DMS153 (cell line): Measurements from ENCODE around the gene BLTP2.
"Not testable (repeated sequence)": the region's sequence is repeated elsewhere in the genome, so short reads cannot be mapped to it uniquely, and the experiment has no call there.

Source experiments
- DNase-seq: peaks from one replicate; lab custom pipeline; 2025; lab: John Stamatoyannopoulos, UW

The BLTP2 gene

DNA sequence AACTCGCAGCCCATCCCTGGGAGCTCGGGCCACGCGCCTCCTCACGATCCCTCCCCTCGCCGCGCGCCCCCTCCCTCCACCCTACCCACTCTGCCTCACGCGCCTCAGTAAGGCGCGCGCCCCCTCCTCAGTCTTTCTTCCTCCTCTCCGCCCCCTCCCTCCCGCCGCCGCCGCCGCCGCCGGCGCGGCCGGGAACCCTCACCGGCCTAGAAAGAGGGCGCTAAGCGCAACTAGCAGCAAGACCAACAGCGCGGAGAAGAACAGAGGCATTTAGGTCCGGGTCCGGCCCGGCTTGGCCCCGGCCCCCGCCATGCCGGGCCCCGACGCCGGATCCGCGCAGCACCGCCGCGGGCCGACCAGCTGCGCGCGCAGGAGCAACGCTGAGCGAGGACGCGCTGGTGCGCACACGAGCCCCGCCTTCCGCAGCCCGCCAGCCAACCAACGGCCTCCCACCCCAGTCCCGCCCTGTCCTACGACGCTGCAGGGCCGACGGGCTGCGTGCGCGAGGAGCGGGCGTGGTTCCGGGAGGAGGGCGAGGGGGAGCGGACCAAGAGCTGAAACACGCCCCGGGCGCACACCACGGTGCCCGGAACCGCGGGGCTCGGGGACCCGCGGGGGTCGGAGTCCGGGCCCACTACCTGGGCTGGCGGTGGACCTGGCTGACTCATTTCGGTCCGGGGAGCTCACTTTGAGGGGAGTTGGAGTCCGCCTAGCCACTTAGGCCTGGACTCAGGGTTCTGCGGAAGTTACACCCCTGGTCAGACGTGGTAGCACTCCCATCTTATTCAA lies at the start of gene BLTP2:
TSS of gene BLTP2 (minus strand) at position 372 of the 789 bp plus-strand sequence. CDS start at position 270, 102 bp downstream.
- peak; percentile 85 for DNase-seq

DNA sequence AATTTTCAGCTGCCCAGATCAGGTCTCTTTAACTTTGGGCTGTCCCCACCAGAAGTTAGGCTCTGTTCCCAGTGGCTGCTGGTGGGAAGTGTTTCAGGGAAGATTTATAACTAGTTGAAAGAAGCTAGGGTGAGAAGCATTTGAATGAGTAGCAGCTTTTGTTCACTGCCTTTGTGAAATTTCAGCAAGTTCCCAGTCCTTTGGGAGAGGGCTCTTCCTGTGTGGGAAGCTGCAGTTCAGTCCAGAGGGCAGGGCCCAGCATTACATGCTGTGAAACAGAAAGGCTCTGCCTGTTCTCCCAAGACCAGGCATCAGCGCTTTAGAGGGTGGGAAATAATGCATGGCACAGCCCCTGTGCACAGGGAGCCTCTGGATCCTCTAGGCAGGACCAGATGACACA lies 48.9 kb upstream of the BLTP2 start:
- DNase-seq, result no peak

DNA sequence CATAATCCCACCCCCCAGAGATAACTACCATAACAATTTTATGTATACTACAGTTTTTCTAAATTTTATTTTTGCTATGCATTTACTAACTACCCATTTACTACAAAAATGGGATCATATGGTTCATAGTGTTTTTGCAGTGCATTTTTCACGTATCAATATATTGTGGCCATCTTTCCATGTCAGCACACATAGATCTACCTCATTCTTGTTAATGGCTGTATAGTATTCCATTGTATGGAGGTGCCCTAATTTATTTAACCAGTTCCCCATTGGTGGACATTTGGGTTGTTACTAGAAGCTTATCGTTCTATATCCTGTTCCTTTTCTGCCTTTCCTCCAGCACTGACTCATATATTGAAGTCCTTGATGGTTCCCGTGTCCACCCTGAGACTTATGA lies 44.1 kb upstream of the BLTP2 start:
- no peak for DNase-seq

DNA sequence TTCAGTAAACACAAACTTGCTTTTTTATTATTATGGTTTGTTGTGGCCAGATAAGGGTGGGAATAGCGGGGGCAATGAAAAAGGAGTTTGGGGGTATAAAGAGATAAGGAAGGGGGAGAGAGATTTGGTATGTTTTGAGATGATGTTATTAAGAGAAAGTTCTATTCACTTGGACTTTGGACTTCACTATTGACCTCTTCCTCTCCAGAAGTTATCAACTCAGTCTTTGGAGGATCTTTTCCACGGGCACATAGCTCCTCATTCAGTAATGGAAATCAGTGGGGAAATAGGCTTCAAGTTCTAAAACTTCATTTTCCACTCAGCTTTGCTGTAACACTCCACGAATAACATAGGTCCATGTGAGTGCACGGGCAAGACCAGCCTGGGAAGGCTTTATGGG lies 43.5 kb upstream of the BLTP2 start:
- no peak for DNase-seq

DNA sequence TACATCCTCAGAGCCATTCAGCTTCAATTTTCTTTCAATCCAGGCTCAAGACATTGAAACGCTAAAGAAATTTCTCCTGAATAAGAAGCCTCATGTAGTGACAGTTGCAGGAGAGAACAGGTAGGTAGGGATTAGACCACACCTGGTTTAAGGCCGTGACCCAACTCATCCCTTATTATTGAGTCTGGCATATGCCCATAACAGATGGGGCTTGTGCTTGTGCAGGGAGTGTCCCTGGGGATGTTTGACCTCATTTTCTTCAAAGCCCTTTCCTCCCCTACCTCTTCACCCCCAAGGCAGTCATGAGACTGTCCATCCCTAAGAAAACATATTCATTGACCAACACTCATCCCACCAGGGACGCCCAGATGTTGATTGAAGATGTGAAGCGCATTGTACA lies 41.3 kb upstream of the BLTP2 start:
- no peak for DNase-seq

DNA sequence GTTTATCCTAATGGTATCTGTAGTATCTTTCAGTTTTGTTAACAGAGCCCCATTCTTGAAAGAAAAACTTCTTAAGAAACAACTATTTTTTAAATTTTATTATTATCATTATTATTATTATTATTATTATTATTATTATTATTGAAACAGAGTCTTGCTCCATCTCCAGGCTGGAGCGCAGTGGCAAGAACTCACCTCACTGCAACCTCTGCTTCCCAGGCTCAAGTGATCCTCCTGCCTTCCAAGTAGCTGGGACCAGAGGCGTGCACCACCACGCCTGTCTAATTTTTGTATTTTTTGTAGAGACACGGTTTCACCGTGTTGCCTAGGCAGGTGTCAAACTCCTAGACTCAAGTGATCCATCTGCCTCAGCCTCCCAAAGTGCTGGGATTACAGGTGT lies 40.4 kb upstream of the BLTP2 start:
- DNase-seq, result no peak

DNA sequence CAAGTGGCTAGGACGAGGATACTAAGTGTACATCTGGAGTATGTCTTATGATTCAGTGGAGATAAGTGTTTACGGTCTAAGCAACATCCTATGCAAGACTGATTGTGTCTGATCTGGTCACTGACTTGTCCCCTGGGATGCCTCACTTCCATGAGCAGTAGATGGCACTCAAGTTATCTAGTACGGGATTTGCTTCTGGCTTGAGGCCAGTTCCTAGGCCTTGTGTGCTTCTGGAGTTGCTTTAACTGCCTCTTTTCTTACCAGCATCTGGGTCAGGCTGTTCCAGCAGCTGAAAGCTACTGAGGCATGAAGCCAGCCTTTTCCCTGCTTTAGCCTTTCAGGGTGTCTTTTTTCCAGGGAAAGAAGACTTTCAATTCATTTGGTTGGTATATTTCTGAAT lies 40.0 kb upstream of the BLTP2 start:
- peak; percentile 13 for DNase-seq

DNA sequence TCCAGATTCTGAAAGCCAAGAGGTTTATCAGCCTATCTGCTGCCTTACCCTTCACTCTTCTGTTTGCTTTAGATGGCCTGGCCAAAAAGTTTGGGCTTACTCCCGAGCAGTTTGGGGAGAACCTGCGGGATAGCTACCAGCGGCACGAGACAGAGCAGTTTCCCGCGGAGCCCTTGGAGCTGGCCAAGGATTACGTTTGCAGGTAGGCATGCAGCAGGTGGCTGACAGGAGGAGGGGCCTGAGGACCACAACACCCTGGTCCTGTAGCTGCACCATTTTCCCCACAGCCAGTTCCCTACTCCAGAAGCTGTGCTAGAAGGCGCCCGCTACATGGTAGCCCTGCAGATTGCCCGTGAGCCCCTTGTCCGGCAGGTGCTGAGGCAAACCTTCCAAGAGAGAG lies 37.7 kb upstream of the BLTP2 start:
- DNase-seq, result no peak

DNA sequence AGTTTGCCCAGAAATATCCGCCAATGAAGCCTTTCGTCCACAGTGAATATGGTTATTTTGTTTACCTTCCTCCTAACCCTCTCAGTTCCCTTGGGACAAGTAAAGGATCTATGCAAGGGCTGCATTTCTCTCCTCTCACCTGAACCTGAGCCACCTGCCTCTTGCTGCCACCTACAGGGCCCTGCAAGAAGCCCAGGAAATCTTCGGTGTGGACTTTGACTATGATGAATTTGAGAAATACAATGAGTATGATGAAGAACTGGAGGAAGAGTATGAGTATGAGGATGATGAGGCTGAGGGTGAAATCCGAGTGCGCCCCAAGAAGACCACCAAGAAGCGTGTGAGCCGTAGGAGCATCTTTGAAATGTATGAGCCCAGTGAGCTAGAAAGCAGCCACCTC lies 31.0 kb upstream of the BLTP2 start:
- peak; percentile 78 for DNase-seq

DNA sequence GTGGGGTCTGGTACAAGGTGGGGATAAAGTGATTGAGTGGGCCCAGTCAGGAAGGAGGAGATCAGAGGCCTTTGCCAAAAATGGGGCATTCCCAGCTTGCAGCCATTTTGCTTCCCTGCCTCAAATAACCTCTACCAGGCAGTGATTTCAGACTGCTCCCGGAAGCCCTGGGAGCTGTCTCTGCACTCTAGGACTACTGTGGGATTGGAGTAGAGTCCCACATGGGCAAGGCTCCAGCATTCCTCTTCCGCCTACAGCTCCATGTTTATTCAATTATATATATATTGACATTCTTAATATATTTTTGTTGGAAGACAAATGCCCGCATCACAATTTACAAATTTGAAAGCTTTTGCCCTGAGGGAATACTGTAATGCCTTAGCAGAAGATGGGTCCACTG lies 30.5 kb upstream of the BLTP2 start:
- no peak for DNase-seq

DNA sequence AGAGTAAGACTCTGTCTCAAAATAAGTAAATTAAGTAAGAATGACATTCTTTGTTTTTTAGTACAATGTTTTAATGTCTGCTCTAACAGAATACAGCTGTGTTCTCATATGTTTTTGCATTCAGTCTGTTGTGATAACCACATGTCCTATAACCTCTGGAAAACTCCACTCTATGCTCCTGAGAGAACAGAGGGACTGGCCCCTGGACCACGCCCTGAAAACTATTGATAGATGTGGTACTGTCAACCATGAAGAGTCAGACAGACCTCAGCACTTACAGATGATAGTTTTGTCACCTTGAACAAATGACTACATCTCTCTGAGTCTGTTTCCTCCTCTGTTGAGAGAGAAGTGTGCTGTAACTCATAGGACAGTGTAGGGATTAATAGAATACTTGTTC lies 25.0 kb upstream of the BLTP2 start:
- no peak for DNase-seq

DNA sequence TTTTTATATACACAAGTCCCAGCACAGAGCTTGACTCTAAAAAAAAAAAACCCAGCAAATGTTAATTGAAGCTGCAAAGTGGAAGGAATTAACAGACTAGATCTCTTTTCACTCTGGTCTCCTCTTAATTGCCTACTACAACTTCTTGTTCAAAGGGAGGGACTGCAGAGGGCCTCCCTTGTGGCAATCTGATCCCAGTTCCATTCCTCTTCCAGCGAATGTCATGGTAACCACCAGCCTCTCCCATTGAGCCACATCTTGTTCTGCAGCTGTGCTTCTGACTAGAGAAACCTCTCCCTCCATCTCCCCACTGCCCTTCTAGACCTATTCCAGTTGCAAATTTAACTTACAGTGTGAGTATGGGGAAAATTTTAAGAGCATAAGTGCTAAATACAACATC lies 22.9 kb upstream of the BLTP2 start:
- DNase-seq, result no peak

DNA sequence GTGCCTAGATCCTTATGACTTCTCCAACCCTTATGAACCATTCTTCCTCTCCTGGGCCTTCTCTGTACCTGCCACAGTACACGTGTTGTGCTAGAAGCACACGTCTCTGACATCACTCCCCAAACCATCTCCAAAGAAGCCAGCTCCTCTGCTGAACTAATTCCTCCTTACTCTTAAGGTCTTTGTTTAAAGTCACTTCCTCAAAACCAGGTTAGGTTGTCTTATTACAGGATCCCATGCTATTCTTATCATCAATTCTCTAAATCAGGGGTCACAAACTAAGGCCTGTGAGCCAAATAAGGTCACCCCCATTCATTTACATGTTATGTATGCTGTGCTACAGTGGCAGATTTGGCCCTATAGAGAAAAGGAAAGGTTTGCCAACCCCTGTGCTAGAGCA lies 21.0 kb upstream of the BLTP2 start:
- no peak for DNase-seq

DNA sequence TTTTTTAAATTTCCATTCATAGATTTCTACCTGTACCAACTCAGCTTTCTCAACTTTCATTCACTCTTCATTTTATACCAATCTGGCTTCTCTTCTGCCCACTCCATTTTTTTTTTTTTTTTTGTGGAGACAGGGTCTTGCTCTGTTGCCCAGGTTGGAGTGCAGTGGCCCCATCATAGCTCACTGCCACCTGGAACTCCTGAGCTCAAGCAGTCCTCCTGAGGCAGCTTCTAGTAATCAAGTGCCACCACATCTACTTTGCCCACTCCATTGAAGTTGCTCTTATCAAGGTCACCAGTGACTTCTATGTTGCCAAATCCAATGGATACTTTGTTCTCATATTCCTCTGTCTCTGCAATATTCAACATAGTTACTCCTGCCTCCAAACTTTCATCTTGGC lies 18.8 kb upstream of the BLTP2 start:
- DNase-seq, result no peak

DNA sequence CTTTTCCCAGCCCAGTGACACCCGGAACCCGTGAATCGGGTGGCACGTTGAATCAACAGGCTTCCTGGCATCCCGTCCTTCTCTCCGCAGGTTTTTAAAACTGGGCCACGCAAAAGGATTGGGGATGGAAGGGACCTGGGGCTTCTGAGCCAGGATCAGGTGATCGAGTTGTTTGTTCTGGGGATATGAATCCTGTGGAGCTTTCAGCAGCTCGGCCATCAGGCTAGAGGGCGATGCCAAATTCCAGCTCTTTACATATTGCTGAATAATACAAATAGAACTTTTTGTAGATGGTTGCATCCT lies 17.5 kb upstream of the BLTP2 start:
- no peak for DNase-seq

DNA sequence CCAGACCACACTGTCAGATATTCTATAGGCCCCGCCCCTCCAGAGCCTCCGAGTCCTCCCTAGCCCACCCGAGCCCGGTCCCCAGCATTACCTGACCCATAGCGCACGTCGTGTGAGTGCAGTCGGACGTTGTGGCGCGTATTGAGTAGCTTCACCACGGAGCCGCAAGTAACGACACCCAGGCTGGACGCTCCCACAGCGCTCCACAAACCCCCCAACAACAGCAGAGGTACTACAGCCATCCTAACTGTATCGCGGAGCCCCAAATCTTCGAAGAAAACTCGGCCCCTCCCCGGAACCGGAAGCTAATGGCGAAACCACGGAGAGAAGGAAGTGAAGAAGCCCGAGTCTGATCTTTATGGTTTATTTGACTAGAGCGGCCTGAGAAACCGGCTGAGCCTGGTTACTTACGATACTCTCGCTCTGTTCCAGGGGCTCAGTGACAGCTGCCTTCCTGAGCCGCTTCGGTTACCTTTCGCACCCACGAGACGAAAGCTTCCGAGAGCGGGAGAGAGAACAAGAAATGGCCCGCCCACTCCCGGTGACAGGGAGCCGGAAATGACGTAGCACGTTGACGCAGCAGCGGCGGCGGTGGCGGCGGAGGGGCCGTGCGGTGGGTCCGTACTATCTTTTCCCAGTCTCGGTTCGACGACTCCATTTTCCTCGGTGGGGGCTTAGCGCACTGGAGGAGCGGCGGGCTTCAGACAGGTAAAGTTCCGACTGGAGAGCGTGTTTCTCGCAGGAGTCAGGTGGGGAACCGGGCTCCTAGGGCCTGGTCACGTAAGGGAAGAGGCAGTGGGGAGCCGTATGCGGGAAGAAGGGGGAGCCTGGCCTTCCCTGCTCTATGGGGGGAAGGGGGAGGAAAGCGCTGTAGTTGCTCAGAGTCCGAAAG lies 16.9 kb upstream of the BLTP2 start, which contains the start of the genes SDF2 and SUPT6H:
TSS of gene SDF2 (minus strand) at position 272 of the 892 bp plus-strand sequence. CDS start at position 242, 30 bp downstream.
TSS of gene SUPT6H (plus strand) at position 571 of the 892 bp plus-strand sequence. CDS start 11,197 bp downstream, outside the sequence.
- DNase-seq, result peak; percentile 70

DNA sequence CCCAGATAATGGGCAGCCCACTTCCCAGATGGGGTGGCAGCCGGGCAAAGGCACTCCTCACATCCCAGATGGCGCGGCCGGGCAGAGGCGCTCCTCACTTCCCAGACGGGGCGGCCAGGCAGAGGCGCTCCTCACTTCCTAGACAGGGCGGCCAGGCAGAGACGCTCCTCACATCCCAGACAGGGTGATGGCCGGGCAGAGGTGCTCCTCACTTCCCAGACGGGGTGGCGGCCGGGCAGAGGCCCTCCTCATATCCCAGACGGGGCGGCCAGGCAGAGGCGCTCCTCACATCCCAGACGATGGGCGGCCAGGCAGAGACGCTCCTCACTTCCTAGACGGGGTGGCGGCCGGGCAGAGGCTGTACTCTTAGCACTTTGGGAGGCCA lies 14.5 kb upstream of the BLTP2 start:
- not testable (repeated sequence) for DNase-seq

DNA sequence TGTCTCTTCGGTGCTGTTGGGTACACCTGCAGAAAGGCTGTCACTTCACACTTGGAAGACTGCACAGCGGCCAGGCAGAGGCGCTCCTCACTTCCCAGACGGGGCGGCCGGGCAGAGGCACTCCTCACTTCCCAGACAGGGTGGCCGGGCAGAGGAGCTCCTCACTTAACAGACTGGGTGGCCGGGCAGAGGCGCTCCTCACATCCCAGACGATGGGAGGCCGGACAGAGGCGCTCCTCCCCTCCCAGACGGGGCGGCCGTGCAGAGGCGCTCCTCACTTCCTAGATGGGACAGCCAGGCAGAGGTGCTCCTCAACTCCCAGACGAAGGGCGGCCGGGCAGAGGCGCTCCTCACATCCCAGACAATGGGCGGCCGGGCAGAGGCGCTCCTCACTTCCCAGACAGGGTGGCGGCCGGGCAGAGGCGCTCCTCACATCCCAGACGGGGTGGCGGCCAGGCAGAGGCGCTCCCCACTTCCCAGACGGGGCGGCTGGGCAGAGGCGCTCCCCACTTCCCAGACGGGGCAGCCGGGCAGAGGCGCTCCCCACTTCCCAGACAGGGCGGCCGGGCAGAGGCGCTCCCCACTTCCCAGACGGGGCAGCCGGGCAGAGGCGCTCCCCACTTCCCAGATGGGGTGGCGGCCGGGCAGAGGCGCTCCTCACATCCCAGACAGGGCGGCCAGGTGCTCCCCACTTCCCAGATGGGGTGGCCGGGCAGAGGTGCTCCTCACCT lies 14.0 kb upstream of the BLTP2 start:
- not testable (repeated sequence) for DNase-seq

DNA sequence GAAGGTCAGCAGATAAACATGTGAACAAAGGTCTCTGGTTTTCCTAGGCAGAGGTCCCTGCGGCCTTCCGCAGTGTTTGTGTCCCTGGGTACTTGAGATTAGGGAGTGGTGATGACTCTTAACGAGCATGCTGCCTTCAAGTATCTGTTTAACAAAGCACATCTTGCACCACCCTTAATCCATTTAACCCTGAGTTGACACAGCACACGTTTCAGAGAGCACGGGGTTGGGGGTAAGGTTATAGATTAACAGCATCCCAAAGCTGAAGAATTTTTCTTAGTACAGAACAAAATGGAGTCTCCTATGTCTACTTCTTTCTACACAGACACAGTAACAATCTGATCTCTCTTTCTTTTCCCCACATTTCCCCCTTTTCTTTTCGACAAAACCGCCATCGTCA lies 13.4 kb upstream of the BLTP2 start:
- DNase-seq, result not testable (repeated sequence)

DNA sequence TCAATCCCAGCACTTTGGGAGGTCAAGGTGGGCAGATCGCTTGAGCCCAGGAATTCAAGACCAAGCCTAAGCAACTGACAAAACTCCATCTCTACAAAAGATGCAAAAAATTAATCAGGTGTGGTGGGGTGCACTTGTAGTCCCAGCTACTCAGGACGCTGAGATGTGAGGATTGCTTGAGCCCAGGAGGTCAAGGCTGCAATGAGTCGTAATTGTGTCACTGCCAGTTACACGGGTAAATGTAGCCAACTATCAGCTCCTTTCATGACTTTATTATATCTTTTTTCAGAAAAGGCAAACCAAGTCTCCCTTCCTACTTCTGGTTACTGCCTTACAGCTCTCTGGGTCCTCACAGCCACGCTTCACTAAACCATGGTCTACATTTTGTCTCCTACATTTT lies 12.8 kb upstream of the BLTP2 start:
- DNase-seq, result no peak

DNA sequence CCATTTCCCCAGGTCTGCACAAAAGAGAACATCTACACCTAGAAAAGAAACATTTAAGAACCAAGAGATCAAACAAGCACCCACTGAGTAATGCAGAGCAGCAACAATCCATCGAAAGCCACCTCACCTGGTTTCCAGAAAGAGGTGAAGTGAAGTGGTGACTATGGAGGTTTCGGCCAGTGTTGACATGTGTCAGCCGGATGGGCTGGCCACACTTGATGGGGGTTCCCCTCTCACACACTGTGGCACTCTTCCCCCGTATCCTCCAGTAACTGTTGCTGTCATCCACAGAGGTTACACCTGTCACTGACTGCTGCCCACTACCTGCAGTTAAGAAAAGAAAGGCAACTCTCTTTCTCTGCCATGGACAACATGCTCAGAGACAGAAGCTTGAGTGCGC lies 10.2 kb upstream of the BLTP2 start:
- DNase-seq, result no peak

DNA sequence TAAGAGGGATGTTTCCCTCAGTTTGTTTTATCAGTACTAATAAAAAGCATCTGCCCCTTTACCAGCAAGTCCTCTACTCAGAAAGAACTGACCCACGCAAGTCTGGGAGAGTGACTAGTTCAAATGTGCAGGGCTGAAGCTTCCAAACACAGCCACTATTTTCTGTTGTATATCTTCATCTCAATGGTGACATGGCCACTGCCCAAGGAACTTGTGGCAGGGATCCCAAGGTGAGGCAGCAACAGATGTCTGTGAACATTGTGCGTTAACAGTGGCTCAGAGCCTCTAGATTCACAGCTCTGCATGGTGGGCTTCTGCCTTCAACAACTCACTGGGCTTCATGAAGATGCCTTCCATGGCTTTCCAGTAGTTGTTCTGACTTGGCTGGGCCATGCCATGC lies 3.7 kb upstream of the BLTP2 start:
- no peak for DNase-seq
